HCT116 (cell line): ENCODE results near the gene SUSD4. TPM values are rescaled to one million over a fixed set of nuclear protein-coding genes. Genes with fewer than 3 reads are reported as not detected.
A peak's percentile ranks its signal among the peaks of the same experiment; 100 is the strongest.

Experiments
- ATAC-seq: fragments of 200-7000 bp; cut with Tn5 transposase; 2 replicates; pipeline ENCODE4 v1.9.1; 2020; ENCODE audit warnings: mild to moderate bottlenecking, moderate library complexity
- BruUV-seq: library from RNA; stranded (reverse); fragments of 400-500 nt; replicated peaks from 2 replicates; lab custom pipeline; 2021; lab: Mats Ljungman, UMichigan
- CTCF ChIA-PET: fragments of 300-600 bp; sonication (Branson Sonifier 250); formaldehyde crosslinking; loops from one replicate; lab custom pipeline; 2021; ENCODE audit warnings: antibody characterized with exemption; lab: Charles Lee
- POLR2A ChIA-PET: fragments of 300-600, 350-600 bp; sonication (Branson Sonifier 250); formaldehyde crosslinking; loops from one replicate; lab custom pipeline; 2021; ENCODE audit warnings: antibody characterized with exemption; lab: Charles Lee
- RAD21 ChIA-PET, 2 experiments: fragments of 300-600 bp; sonication (Branson Sonifier 250); formaldehyde crosslinking; loops; one replicate each; lab custom pipeline; 2023; ENCODE audit warnings: low total read pairs in 2 of 2; ENCODE audit not compliant: uncharacterized antibody in 2 of 2, unreplicated experiment in 2 of 2, low non-redundant PET in 1 of 2; lab: Charles Lee
- DNase-seq: peaks from one replicate; pipeline ENCODE4 v3.0.0-alpha.2; 2010; ENCODE audit warnings: low read depth, low spot score
- H2AFZ ChIP-seq: fragments of 200-600 bp; shearing (Covaris generic), sonication (generic); 2 replicates; pipeline ENCODE4 v1.6.1; 2017; ENCODE audit warnings: low read depth, mixed run types, mixed read lengths, antibody characterized with exemption, low read length; ENCODE audit not compliant: poor library complexity, severe bottlenecking
- H3K27ac ChIP-seq: 2 replicates; pipeline ENCODE4 v1.5.1; 2012; ENCODE audit warnings: low read depth, low read length
- H3K27me3 ChIP-seq: fragments of 200-600 bp; sonication (generic); 2 replicates; pipeline ENCODE4 v1.6.1; 2016; ENCODE audit warnings: mixed run types, low read length, mixed read lengths; ENCODE audit not compliant: insufficient read depth
- H3K36me3 ChIP-seq, 2 experiments: fragments of 200-500 bp in 1 of 2; fragments of 200-600 bp in 1 of 2; sonication (Bioruptor generic) in 1 of 2; sonication (generic) in 1 of 2; 2 replicates each; pipeline versions ENCODE4 v1.5.1 to v1.6.1; 2014 to 2016; ENCODE audit warnings: low read length in 2 of 2, inconsistent platforms in 1 of 2, mixed read lengths in 1 of 2, mixed run types in 1 of 2; ENCODE audit not compliant: insufficient read depth in 2 of 2, control insufficient read depth in 1 of 2
- H3K4me1 ChIP-seq, 2 experiments: fragments of 200-600 bp in 1 of 2; sonication (generic) in 1 of 2; 2 replicates each; pipeline versions ENCODE4 v1.5.1 to v1.6.1; 2012 to 2017; ENCODE audit warnings: low read length in 2 of 2, inconsistent platforms in 1 of 2, mild to moderate bottlenecking in 1 of 2, mixed read lengths in 1 of 2, mixed run types in 1 of 2, moderate library complexity in 1 of 2; ENCODE audit not compliant: insufficient read depth in 2 of 2, control insufficient read depth in 1 of 2
- H3K4me2 ChIP-seq: fragments of 200-600 bp; sonication (generic); 2 replicates; pipeline ENCODE4 v1.6.1; 2017; ENCODE audit warnings: mixed run types, low read length, mixed read lengths
- H3K4me3 ChIP-seq, 2 experiments: fragments of 200-600 bp in 1 of 2; sonication (generic) in 1 of 2; replicated peaks in 1 of 2; 2 replicates each; pipeline ENCODE4 v1.5.1; 2011 to 2016; ENCODE audit warnings: low read length in 2 of 2, control low read depth in 1 of 2, low read depth in 1 of 2, mild to moderate bottlenecking in 1 of 2, mixed read lengths in 1 of 2, mixed run types in 1 of 2
- H3K79me2 ChIP-seq: fragments of 200-600 bp; sonication (generic); 2 replicates; pipeline ENCODE4 v1.6.1; 2017; ENCODE audit warnings: mild to moderate bottlenecking, mixed run types, low read length, moderate library complexity, mixed read lengths; ENCODE audit not compliant: insufficient read depth
- H3K9ac ChIP-seq: fragments of 200-600 bp; sonication (generic); 2 replicates; pipeline ENCODE4 v1.6.1; 2016; ENCODE audit warnings: low read length, mixed read lengths
- H3K9me2 ChIP-seq: fragments of 200-600 bp; sonication (generic), shearing (Covaris generic); 2 replicates; pipeline ENCODE4 v1.6.1; 2017; ENCODE audit warnings: mixed run types, mild to moderate bottlenecking, moderate library complexity; ENCODE audit not compliant: insufficient read depth
- H3K9me3 ChIP-seq, 2 experiments: fragments of 200-500 bp in 1 of 2; fragments of 200-600 bp in 1 of 2; sonication (Bioruptor generic) in 1 of 2; sonication (generic) in 1 of 2; 2 replicates each; pipeline ENCODE4 v1.6.1; 2014 to 2017; ENCODE audit warnings: low read length in 2 of 2, mixed read lengths in 2 of 2, inconsistent platforms in 1 of 2, low read depth in 1 of 2, mild to moderate bottlenecking in 1 of 2, mixed run types in 1 of 2, moderate library complexity in 1 of 2; ENCODE audit not compliant: control insufficient read depth in 1 of 2, insufficient read depth in 1 of 2
- H4K20me1 ChIP-seq: fragments of 200-600 bp; sonication (generic), shearing (Covaris generic); 2 replicates; pipeline ENCODE4 v1.6.1; 2017; ENCODE audit warnings: mixed run types, mild to moderate bottlenecking, moderate library complexity; ENCODE audit not compliant: insufficient read depth
- ELF1 ChIP-seq: IDR thresholded peaks from 2 replicates; pipeline ENCODE4 v1.6.1; 2012; ENCODE audit warnings: low read depth, borderline replicate concordance
- POLR2AphosphoS5 ChIP-seq: IDR thresholded peaks from 2 replicates; pipeline ENCODE4 v1.6.1; 2011; ENCODE audit warnings: mild to moderate bottlenecking, low read depth, low read length, moderate library complexity
- intact Hi-C: fragments of 100-400 bp; cut with micrococcal nuclease; formaldehyde crosslinking; loops from 2 replicates; pipeline ENCODE4 v1.10.0; 2022
- total RNA-seq: library from RNA; stranded (reverse); gene quantifications from one replicate; pipeline ENCODE4 v1.2.1, GENCODE V29; 2021; ENCODE audit not compliant: unreplicated experiment
- TF ChIP-seq, protein P1 (sequence below): IDR thresholded peaks from 2 replicates; pipeline ENCODE4 v1.6.1; 2012

SUSD4 gene
- total RNA-seq, 1 experiment from 2014 or later = 0.59 TPM

DNA sequence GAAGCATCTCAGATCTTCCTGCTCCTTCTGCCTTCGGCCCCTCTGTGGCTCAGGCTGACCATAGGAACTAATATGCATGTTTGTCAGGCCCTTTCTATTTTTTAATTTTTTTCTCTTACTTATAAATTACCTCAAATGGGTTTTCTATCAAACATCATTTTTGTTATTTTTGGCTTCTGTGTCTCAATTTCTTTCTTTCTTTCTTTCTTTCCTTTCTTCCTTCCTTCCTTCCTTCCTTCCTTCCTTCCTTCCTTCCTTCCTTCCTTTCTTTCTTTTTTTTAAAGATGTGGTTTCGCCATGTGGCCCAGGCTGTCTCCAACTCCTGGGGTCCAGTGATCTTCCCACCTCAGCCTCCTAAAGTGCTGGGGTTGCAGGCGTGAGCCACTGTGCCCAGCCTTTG, 184.7 kb downstream of the SUSD4 start:
- Histone ChIP-seq H3K9me3 (no peaks in the 10 kb centered on the region), H3K4me3 (no peak overlapping the region), H3K4me1 (no peaks in the 10 kb centered on the region), H3K9ac (no peak overlapping the region), H3K79me2 (no peaks in the 10 kb centered on the region), H3K27ac (no peak overlapping the region), H3K36me3 (no peaks in the 10 kb centered on the region), H3K9me2 (no peaks in the 10 kb centered on the region), H2AFZ (no peak overlapping the region), H4K20me1 (no peaks in the 10 kb centered on the region), H3K4me2 (no peak overlapping the region), H3K27me3 (peaks cover 29% of the 10 kb centered on the region)
- ATAC-seq = no peak
- POLR2A ChIA-PET = no interaction called here
- intact Hi-C loops = no loop called here
- RAD21 ChIA-PET = no interaction called here
- no TSS peak for BruUV-seq
- DNase-seq = no peak
- CTCF ChIA-PET = no interaction called here
- no peak for TF ChIP-seq POLR2AphosphoS5

DNA sequence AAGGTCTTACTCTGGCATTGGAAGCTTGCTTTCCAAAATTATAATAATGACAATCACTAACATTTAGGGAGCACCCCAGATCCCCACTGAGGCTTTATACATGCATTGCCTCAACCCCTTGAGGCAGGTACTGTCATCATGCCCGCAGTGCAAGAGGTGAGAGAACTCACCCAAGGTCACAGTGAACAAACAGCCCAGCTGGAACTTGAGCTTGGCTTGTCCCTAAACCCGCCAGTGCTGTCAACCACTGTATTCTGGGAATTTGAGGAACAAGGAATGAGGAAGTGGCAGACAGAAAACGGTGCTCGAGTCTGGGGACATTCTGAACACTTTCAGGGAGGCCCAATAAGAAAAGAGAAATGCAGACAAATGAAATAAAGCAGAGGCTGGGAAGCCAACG, 186.3 kb downstream of the SUSD4 start:
- intact Hi-C loops = no loop called here
- POLR2A ChIA-PET = no interaction called here

More for the DNA sequence above, 186.3 kb downstream of the SUSD4 start:
- ChIA-PET RAD21 (no interaction called here), CTCF (interaction anchor here (0.8 kb wide), 1 partner anchor 451 kb away, joined by 3 read pairs; no protein-coding TSS in a partner anchor)
- peaks cover 20% of the 10 kb centered on the region for H3K27me3 ChIP-seq
- H3K4me1 ChIP-seq = no peaks in the 10 kb centered on the region
- no peak overlapping the region for H3K9ac ChIP-seq
- no peak overlapping the region for H3K4me2 ChIP-seq
- H3K9me2 ChIP-seq = no peaks in the 10 kb centered on the region
- BruUV-seq = no TSS peak
- 0 out of 2 replicates have a peak, but pooled peaks have one; percentile 21 for TF ChIP-seq ELF1
- TF ChIP-seq, protein P1, sequence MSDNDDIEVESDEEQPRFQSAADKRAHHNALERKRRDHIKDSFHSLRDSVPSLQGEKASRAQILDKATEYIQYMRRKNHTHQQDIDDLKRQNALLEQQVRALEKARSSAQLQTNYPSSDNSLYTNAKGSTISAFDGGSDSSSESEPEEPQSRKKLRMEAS = no peak
- no peaks in the 10 kb centered on the region for H4K20me1 ChIP-seq
- H3K36me3 ChIP-seq = no peaks in the 10 kb centered on the region
- DNase-seq (no peak), ATAC-seq (no peak)
- no peak overlapping the region for H2AFZ ChIP-seq
- no peak overlapping the region for H3K4me3 ChIP-seq
- no peak overlapping the region for H3K27ac ChIP-seq
- no peaks in the 10 kb centered on the region for H3K9me3 ChIP-seq
- H3K79me2 ChIP-seq = no peaks in the 10 kb centered on the region
